Skeletal muscle cell (primary cell): ENCODE results near the gene ACACA.
"Not testable (repeated sequence)": the region's sequence is repeated elsewhere in the genome, so short reads cannot be mapped to it uniquely, and the experiment has no call there.

ENCODE experiments used
- DNase-seq: peaks from one replicate; pipeline ENCODE4 v3.0.0-alpha.2; 2010; ENCODE audit warnings: low read depth
- H3K4me3 ChIP-seq: 2 replicates; pipeline ENCODE4 v1.5.1; 2011; ENCODE audit warnings: low read depth, mild to moderate bottlenecking, control low read depth, low read length, moderate library complexity

ACACA gene

GRCh38 chr17:37092071-37092470 is 314.6 kb downstream of the ACACA start:
- H3K4me3 ChIP-seq, result no peak overlapping the region
- no peak for DNase-seq

GRCh38 chr17:37090941-37091340 is 315.7 kb downstream of the ACACA start:
- H3K4me3 ChIP-seq, result no peak overlapping the region
- DNase-seq, result no peak

- no peak overlapping the region for H3K4me3 ChIP-seq
Measured at GRCh38 chr17:37089956-37090355, 316.7 kb downstream of the ACACA start.

GRCh38 chr17:37088913-37089312 is 317.7 kb downstream of the ACACA start:
- no peak for DNase-seq
- no peak overlapping the region for H3K4me3 ChIP-seq

More at GRCh38 chr17:37089956-37090355, 316.7 kb downstream of the ACACA start:
- no peak for DNase-seq

- no peak for DNase-seq
- H3K4me3 ChIP-seq, result no peak overlapping the region
Measured at GRCh38 chr17:37088459-37088858, 318.2 kb downstream of the ACACA start.

- H3K4me3 ChIP-seq, result no peak overlapping the region
- no peak for DNase-seq
Measured at GRCh38 chr17:37087683-37088082, 319.0 kb downstream of the ACACA start.

GRCh38 chr17:37086948-37087347 is 319.7 kb downstream of the ACACA start:
- H3K4me3 ChIP-seq, result no peak overlapping the region

GRCh38 chr17:37086334-37086733 is 320.3 kb downstream of the ACACA start:
- DNase-seq, result no peak
- H3K4me3 ChIP-seq, result no peak overlapping the region

More at GRCh38 chr17:37086948-37087347, 319.7 kb downstream of the ACACA start:
- DNase-seq, result no peak

GRCh38 chr17:37084372-37084771 is 322.3 kb downstream of the ACACA start:
- H3K4me3 ChIP-seq, result no peak overlapping the region
- DNase-seq, result no peak

- DNase-seq, result no peak
- no peak overlapping the region for H3K4me3 ChIP-seq
Measured at GRCh38 chr17:37083456-37083855, 323.2 kb downstream of the ACACA start.

GRCh38 chr17:37082985-37083384 is 323.7 kb downstream of the ACACA start:
- no peak for DNase-seq
- no peak overlapping the region for H3K4me3 ChIP-seq

GRCh38 chr17:37082311-37082860 is 324.2 kb downstream of the ACACA start:
- H3K4me3 ChIP-seq, result no peak overlapping the region
- DNase-seq, result no peak

GRCh38 chr17:37081287-37081686 is 325.3 kb downstream of the ACACA start:
- no peak for DNase-seq

GRCh38 chr17:37079735-37080134 is 326.9 kb downstream of the ACACA start:
- no peak overlapping the region for H3K4me3 ChIP-seq
- peak; percentile 46 for DNase-seq

More at GRCh38 chr17:37081287-37081686, 325.3 kb downstream of the ACACA start:
- H3K4me3 ChIP-seq, result no peak overlapping the region

- DNase-seq, result no peak
- no peak overlapping the region for H3K4me3 ChIP-seq
Measured at GRCh38 chr17:37079065-37079708, 327.4 kb downstream of the ACACA start.

- H3K4me3 ChIP-seq, DNase-seq: not testable (repeated sequence)
Measured at GRCh38 chr17:37073464-37073863, 333.2 kb downstream of the ACACA start.

- H3K4me3 ChIP-seq, result no peak overlapping the region
- no peak for DNase-seq
Measured at GRCh38 chr17:37069087-37069486, 337.5 kb downstream of the ACACA start.

GRCh38 chr17:37068266-37068665 is 338.4 kb downstream of the ACACA start:
- H3K4me3 ChIP-seq, result no peak overlapping the region
- peak; percentile 41 for DNase-seq

GRCh38 chr17:37067555-37068111 is 339.0 kb downstream of the ACACA start:
- H3K4me3 ChIP-seq, result no peak overlapping the region
- peak; percentile 45 for DNase-seq

- no peak for DNase-seq
- no peak overlapping the region for H3K4me3 ChIP-seq
Measured at GRCh38 chr17:37066322-37067255, 340.0 kb downstream of the ACACA start.
